ENCODE measurements around the gene KCNIP3.

GRCh38 chr2:95278051-95278471 is 19.1 kb upstream of the KCNIP3 start:
- TF ChIP-seq, protein P1, sequence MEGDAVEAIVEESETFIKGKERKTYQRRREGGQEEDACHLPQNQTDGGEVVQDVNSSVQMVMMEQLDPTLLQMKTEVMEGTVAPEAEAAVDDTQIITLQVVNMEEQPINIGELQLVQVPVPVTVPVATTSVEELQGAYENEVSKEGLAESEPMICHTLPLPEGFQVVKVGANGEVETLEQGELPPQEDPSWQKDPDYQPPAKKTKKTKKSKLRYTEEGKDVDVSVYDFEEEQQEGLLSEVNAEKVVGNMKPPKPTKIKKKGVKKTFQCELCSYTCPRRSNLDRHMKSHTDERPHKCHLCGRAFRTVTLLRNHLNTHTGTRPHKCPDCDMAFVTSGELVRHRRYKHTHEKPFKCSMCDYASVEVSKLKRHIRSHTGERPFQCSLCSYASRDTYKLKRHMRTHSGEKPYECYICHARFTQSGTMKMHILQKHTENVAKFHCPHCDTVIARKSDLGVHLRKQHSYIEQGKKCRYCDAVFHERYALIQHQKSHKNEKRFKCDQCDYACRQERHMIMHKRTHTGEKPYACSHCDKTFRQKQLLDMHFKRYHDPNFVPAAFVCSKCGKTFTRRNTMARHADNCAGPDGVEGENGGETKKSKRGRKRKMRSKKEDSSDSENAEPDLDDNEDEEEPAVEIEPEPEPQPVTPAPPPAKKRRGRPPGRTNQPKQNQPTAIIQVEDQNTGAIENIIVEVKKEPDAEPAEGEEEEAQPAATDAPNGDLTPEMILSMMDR (IDR thresholded peaks at IDR 0.05 in 8 of 11, conservative IDR thresholded peaks at IDR 0.05 in 3 of 11): no peak
- TF ChIP-seq POLR2A (IDR thresholded peaks at IDR 0.05): no peak
